GM19328 (cell line): ENCODE results near the gene SATB2.

ENCODE experiments used
- ATAC-seq: cut with Tn5 transposase; IDR thresholded peaks from one replicate; pipeline ENCODE4 v1.9.1; 2021; ENCODE audit warnings: mild to moderate bottlenecking, moderate library complexity; ENCODE audit not compliant: unreplicated experiment

Gene SATB2

GRCh38 chr2:199452991-199453379 lies 4.8 kb downstream of the SATB2 start:
- no peak for ATAC-seq

GRCh38 chr2:199452260-199452990 lies 5.3 kb downstream of the SATB2 start:
- ATAC-seq: no peak

DNA sequence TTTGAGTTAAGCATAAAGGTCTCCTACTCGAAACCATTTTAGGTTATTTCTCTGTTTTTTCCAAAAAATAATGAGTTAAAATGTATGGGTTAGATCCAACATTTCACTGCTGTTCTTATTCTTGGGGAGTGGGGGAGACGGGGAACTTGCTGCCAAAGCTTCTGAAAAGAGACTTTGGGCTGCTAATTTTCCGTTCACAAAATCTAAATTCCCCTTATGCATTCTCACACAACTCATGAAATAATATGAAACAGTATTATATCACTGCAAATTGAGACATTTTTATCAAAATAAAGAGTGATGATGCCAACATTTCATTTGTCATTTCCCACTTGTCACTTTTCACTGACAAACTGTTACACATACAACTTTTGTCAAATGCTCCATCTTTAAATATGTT lies 7.8 kb downstream of the SATB2 start:
- ATAC-seq: no peak

GRCh38 chr2:199449455-199449854 lies 8.3 kb downstream of the SATB2 start:
- no peak for ATAC-seq

GRCh38 chr2:199446996-199447576 lies 10.7 kb downstream of the SATB2 start:
- ATAC-seq: no peak

DNA sequence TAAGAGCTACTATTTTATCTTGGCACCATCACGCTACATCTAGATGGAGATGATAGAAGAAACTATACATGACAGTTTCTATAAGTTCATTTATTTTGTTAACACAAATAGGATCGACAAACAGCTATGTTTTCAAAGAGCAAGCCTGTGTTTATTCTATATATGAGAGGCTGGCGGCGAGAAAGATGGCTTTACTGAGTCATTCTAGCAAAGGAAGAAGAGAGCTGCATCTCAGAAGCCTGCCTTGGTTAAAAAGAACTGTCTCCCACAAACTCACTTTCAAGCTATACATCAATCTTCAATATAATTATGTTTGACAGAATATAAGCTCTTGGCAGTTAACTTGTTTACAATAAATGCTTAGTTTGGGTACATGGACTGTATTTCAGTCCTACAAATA lies 13.0 kb downstream of the SATB2 start:
- no peak for ATAC-seq

DNA sequence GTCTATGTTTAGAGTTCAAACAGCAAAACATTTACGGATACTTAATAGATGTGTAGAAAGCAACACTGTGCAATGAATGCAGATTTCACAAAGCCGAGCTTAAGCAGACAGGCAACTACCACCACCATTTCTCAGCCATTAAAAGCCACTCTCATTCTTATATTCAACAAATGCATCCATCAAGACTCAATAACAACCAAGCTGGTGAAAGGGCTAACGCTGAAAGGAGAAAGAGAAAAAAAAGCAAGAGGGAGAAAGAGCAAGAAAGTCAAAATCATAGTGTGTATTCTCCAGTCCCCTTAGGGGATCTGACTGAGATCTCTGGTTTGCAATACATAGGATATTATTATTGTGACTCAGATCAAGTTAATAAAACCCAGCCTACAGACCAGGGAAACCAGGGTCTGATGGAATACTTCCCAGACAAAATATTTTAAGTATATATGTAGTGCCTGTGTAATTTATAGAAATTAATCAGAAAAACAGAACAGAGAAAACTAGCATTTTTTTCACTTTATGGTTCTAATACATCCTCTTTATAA lies 14.1 kb downstream of the SATB2 start:
- no peak for ATAC-seq

DNA sequence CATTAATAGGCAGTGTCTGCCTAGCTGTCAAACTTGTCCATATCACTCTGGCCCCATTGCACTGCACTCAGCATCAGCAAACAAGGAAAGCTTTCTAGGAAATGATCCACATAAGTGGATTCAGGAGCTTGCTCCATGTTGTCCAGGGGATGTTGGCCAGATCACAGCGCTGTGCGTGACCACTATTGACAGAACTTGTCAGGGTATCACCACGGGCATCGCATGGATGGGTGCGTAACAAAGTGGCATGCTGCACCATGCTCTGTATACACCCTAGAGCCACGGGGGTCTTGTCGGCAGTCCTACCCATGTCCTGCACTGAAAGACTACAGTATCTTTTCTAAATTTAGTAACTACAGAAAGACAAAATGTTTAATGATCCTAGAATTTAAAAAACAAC lies 15.6 kb downstream of the SATB2 start:
- ATAC-seq: no peak

DNA sequence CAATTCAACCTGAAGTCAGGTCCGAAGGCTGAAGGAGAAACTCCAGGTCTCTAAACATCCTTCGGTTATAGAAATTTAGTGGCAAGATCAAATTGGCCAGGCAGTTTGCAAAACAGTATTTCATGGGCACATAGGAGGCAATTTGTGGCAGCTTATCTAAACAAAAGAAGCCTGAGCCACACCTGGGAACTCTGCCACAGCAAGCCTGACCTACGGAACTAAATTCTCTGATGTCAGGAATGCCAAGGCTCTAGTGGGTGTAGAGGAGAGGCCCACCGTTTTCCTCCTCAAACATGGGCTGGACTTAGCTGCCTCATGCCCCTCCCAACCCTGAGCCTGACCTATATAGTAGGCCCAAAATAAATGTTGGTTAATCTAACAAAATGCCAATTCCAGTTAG lies 16.0 kb downstream of the SATB2 start:
- no peak for ATAC-seq

GRCh38 chr2:199440118-199440517 lies 17.6 kb downstream of the SATB2 start:
- no peak for ATAC-seq

DNA sequence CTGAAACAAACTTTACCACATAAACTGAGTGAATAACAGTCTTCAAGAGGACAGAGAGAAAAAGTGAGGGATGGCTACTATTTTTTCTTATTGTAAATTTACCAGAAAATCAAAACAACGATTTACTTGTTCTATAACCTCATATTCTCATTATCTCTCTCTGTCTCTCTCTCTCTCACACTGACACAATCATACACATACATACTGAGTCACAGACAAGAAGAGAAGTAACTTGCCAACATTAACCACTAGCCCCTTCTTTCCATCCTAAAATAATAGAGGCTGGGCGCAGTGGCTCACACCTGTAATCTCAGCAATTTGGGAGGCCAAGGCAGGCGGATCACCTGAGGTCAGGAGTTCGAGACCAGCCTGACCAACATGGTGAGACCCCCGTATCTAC lies 18.2 kb downstream of the SATB2 start:
- ATAC-seq: no peak

- no peak for ATAC-seq
Measured at GRCh38 chr2:199439066-199439465, 18.7 kb downstream of the SATB2 start.

DNA sequence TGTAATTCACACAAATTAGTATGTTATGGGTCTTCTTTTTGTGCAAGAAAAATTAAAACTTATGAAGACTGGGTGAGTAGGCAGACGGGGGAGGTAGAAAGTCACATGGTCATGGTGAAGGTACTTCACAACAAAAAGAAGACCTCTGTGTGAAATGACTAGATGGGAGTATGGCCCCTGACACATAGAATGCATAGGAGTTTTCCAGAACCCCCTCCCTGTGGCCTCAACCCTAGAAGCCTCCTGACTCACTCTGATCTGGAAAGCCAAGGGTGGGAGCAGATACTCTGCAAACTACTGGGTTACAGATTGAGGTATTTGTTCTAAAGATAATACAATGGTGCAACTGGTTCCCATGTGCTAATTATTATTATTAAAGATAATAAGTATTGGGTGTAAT lies 23.2 kb downstream of the SATB2 start:
- ATAC-seq: no peak

DNA sequence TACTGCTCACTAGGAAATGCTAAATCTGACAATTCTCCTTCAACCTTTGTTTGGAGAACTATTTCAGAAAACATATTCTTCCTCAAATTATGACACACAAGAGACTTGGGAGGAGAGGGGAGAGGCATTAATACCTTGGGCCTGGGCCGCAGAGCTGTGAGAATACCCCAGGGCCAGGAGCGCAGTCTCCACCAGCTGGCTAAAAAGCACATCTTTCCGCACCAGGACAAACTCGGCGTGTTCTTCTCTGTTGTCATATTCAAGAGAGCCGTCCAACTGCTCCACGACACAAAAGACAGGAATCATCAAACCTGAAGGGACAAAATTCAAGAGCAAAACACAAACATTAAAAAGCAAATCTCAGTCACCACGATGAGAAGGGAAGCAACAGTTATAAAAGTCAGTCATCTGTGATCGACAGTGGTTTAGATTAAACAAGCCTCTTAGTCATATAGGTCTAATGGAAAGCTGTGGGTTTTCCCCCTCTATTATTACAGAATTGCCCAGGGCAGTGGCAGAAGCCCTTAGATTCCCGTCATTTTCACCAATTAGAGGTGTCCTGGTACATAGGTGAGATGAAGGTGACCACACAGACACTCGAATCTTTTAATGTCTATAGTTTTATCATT lies 24.4 kb downstream of the SATB2 start:
- no peak for ATAC-seq

GRCh38 chr2:199431746-199432213 lies 26.0 kb downstream of the SATB2 start:
- ATAC-seq: no peak

DNA sequence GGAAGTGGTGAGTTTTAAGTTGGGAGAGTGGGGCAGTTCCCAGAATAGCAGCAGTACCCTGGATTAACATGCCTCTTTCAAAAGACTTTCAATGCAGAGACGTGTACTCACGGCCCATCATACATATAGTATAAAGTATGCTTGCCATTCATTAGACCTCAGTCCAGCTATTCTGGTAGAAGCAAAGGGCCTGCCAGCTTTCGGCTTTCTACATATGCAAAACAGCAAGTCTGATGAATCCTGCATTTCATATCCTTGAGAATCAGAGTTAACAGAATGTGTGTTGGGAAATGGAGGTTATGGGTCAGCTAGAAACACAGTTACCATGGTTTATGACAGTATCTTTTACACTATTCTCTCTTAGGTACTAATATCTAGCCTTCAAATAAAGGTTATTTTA lies 27.5 kb downstream of the SATB2 start:
- ATAC-seq: no peak

GRCh38 chr2:199428291-199428690 lies 29.4 kb downstream of the SATB2 start:
- no peak for ATAC-seq

- ATAC-seq: no peak
Measured at GRCh38 chr2:199424160-199424559, 33.6 kb downstream of the SATB2 start.

GRCh38 chr2:199419428-199419827 lies 38.3 kb downstream of the SATB2 start:
- no peak for ATAC-seq

DNA sequence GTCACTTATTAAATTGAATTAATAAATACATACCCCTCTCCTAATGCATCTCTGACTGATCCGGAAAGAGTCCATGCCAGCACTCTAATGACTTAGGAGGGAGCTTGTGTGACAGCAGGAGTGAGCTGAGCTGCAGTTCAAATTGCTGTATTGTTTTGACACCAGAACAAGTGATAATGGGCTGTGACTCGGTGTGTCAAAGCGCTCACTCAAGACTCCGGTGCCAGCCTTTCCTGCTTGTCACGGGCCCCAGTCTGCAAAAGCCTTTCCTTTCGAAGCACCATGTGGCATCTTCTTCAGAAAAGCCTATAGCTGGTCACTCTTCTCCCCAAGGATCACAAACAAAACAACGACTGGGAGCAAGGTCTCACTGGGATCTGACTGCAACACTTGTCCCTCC lies 43.3 kb downstream of the SATB2 start:
- ATAC-seq: no peak

- ATAC-seq: no peak
Measured at GRCh38 chr2:199414001-199414400, 43.7 kb downstream of the SATB2 start.
